ENCODE data around the gene ANKS6.

Gene ANKS6

GRCh38 chr9:98815391-98815951, 19.1 kb upstream of the ANKS6 start:
- H3K9ac ChIP-seq (ENCODE audit: low read depth, low read length): no peak overlapping the region
- ATAC-seq (ENCODE audit: insufficient read depth, low read depth) (no peak), DNase-seq (no peak)
- H3K4me2 ChIP-seq (ENCODE audit: insufficient read depth, low read length): no peak overlapping the region
- TF ChIP-seq CTCF (IDR thresholded peaks at IDR 0.05; ENCODE audit: borderline replicate concordance, extremely low read depth, low read length, poor library complexity, severe bottlenecking) (no peak), EZH2 (IDR thresholded peaks at IDR 0.05; ENCODE audit: borderline replicate concordance, low read depth, low read length, severe bottlenecking) (no peak)
- no peak overlapping the region for H2AFZ ChIP-seq (ENCODE audit: low read depth, low read length)
- no peaks in the 10 kb centered on the region for H3K9me3 ChIP-seq (ENCODE audit: insufficient read depth, low read length, severe bottlenecking)
- no peaks in the 10 kb centered on the region for H3K27me3 ChIP-seq (ENCODE audit: insufficient read depth, low read length, poor library complexity)
- no peaks in the 10 kb centered on the region for H3K36me3 ChIP-seq (ENCODE audit: insufficient read depth, low read length)
- no peak overlapping the region for H3K27ac ChIP-seq (ENCODE audit: low read length)
- H3K79me2 ChIP-seq (ENCODE audit: insufficient read depth, low read length): no peaks in the 10 kb centered on the region
- no peak overlapping the region for H3K4me3 ChIP-seq (ENCODE audit: low read depth in 1 of 2, low read length in 2 of 2)
- no peaks in the 10 kb centered on the region for H3K4me1 ChIP-seq (ENCODE audit: insufficient read depth, low read length)
- no peaks in the 10 kb centered on the region for H4K20me1 ChIP-seq (ENCODE audit: insufficient read depth, low read length)

- Histone ChIP-seq H3K4me3 (ENCODE audit: low read depth in 1 of 2, low read length in 2 of 2) (no peak overlapping the region), H3K9me3 (ENCODE audit: insufficient read depth, low read length, severe bottlenecking) (no peaks in the 10 kb centered on the region), H3K27me3 (ENCODE audit: insufficient read depth, low read length, poor library complexity) (peaks cover 23% of the 10 kb centered on the region), H3K36me3 (ENCODE audit: insufficient read depth, low read length) (no peaks in the 10 kb centered on the region), H2AFZ (ENCODE audit: low read depth, low read length) (no peak overlapping the region), H3K4me1 (ENCODE audit: insufficient read depth, low read length) (no peaks in the 10 kb centered on the region), H3K79me2 (ENCODE audit: insufficient read depth, low read length) (no peaks in the 10 kb centered on the region), H3K4me2 (ENCODE audit: insufficient read depth, low read length) (no peak overlapping the region), H3K9ac (ENCODE audit: low read depth, low read length) (no peak overlapping the region), H3K27ac (ENCODE audit: low read length) (no peak overlapping the region), H4K20me1 (ENCODE audit: insufficient read depth, low read length) (no peaks in the 10 kb centered on the region)
- no peak for ATAC-seq (ENCODE audit: insufficient read depth, low read depth)
- no peak for TF ChIP-seq CTCF (IDR thresholded peaks at IDR 0.05; ENCODE audit: borderline replicate concordance, extremely low read depth, low read length, poor library complexity, severe bottlenecking)
- no peak for TF ChIP-seq EZH2 (IDR thresholded peaks at IDR 0.05; ENCODE audit: borderline replicate concordance, low read depth, low read length, severe bottlenecking)
- DNase-seq: no peak
Measured at GRCh38 chr9:98811051-98811650, 14.8 kb upstream of the ANKS6 start.

- no peak for TF ChIP-seq EZH2 (IDR thresholded peaks at IDR 0.05; ENCODE audit: borderline replicate concordance, low read depth, low read length, severe bottlenecking)
- TF ChIP-seq CTCF (IDR thresholded peaks at IDR 0.05; ENCODE audit: borderline replicate concordance, extremely low read depth, low read length, poor library complexity, severe bottlenecking): no peak
- no peak overlapping the region for H3K4me3 ChIP-seq (ENCODE audit: low read depth in 1 of 2, low read length in 2 of 2)
- H3K9me3 ChIP-seq (ENCODE audit: insufficient read depth, low read length, severe bottlenecking): no peaks in the 10 kb centered on the region
- H3K79me2 ChIP-seq (ENCODE audit: insufficient read depth, low read length): no peaks in the 10 kb centered on the region
- H4K20me1 ChIP-seq (ENCODE audit: insufficient read depth, low read length): no peaks in the 10 kb centered on the region
- ATAC-seq (ENCODE audit: insufficient read depth, low read depth) (no peak), DNase-seq (no peak)
- peaks cover 25% of the 10 kb centered on the region for H3K27me3 ChIP-seq (ENCODE audit: insufficient read depth, low read length, poor library complexity)
- H3K27ac ChIP-seq (ENCODE audit: low read length): no peak overlapping the region
- H3K4me1 ChIP-seq (ENCODE audit: insufficient read depth, low read length): no peaks in the 10 kb centered on the region
- H3K4me2 ChIP-seq (ENCODE audit: insufficient read depth, low read length): no peak overlapping the region
- H3K36me3 ChIP-seq (ENCODE audit: insufficient read depth, low read length): no peaks in the 10 kb centered on the region
- no peak overlapping the region for H2AFZ ChIP-seq (ENCODE audit: low read depth, low read length)
- H3K9ac ChIP-seq (ENCODE audit: low read depth, low read length): no peak overlapping the region
Measured at GRCh38 chr9:98810102-98810842, 13.9 kb upstream of the ANKS6 start.

Measured in DND-41 (cell line).